HCT116 (cell line): ENCODE data around the gene BTBD3.

Source experiments
- ATF3 ChIP-seq: IDR thresholded peaks from 2 replicates; pipeline ENCODE4 v1.6.1; 2012
- POLR2A ChIP-seq: IDR thresholded peaks from 2 replicates; pipeline ENCODE4 v1.7.0; 2011; ENCODE audit warnings: borderline replicate concordance; ENCODE audit not compliant: insufficient read depth, insufficient read length; ENCODE audit errors: extremely low read depth
- POLR2AphosphoS5 ChIP-seq: IDR thresholded peaks from 2 replicates; pipeline ENCODE4 v1.6.1; 2011; ENCODE audit warnings: mild to moderate bottlenecking, low read depth, low read length, moderate library complexity
- TF ChIP-seq, protein P1 (sequence below), 3 experiments: fragments of 200-600 bp in 1 of 3; sonication (generic) in 1 of 3; IDR thresholded peaks in 2 of 3; conservative IDR thresholded peaks in 1 of 3; 2 replicates each; pipeline ENCODE4 v1.5.1; 2012 to 2017; ENCODE audit warnings: low read depth in 2 of 3, low read length in 2 of 3, antibody characterized with exemption in 1 of 3, borderline replicate concordance in 1 of 3, control low read depth in 1 of 3, mild to moderate bottlenecking in 1 of 3, mixed read lengths in 1 of 3, mixed run types in 1 of 3, moderate library complexity in 1 of 3; ENCODE audit not compliant: insufficient read depth in 1 of 3
- TF ChIP-seq, protein P2 (sequence below): IDR thresholded peaks from 2 replicates; pipeline ENCODE4 v1.6.1; 2012

DNA sequence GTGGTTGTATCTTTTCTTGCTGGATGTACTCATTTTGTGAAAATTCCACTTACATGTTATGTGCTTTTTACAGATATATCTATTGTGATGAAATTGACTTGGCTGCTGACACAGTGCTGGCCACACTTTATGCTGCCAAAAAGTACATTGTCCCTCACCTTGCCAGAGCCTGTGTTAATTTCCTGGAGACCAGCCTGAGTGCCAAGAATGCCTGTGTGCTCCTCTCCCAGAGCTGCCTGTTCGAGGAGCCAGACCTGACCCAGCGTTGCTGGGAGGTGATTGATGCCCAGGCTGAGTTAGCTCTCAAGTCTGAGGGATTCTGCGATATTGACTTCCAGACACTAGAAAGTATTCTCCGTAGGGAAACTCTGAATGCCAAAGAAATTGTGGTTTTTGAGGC, 4.9 kb downstream of the BTBD3 start:
- TF ChIP-seq POLR2A (no peak), ATF3 (no peak), POLR2AphosphoS5 (no peak)
- TF ChIP-seq, protein P1, sequence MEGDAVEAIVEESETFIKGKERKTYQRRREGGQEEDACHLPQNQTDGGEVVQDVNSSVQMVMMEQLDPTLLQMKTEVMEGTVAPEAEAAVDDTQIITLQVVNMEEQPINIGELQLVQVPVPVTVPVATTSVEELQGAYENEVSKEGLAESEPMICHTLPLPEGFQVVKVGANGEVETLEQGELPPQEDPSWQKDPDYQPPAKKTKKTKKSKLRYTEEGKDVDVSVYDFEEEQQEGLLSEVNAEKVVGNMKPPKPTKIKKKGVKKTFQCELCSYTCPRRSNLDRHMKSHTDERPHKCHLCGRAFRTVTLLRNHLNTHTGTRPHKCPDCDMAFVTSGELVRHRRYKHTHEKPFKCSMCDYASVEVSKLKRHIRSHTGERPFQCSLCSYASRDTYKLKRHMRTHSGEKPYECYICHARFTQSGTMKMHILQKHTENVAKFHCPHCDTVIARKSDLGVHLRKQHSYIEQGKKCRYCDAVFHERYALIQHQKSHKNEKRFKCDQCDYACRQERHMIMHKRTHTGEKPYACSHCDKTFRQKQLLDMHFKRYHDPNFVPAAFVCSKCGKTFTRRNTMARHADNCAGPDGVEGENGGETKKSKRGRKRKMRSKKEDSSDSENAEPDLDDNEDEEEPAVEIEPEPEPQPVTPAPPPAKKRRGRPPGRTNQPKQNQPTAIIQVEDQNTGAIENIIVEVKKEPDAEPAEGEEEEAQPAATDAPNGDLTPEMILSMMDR (IDR thresholded peaks at IDR 0.05 in 2 of 3, conservative IDR thresholded peaks at IDR 0.05 in 1 of 3; ENCODE audit: borderline replicate concordance in 1 of 3, insufficient read depth in 1 of 3, low read depth in 2 of 3, low read length in 2 of 3): no peak
- TF ChIP-seq, protein P2, sequence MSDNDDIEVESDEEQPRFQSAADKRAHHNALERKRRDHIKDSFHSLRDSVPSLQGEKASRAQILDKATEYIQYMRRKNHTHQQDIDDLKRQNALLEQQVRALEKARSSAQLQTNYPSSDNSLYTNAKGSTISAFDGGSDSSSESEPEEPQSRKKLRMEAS: no peak
